Measurements from ENCODE around the gene B4GALT2.

DNA sequence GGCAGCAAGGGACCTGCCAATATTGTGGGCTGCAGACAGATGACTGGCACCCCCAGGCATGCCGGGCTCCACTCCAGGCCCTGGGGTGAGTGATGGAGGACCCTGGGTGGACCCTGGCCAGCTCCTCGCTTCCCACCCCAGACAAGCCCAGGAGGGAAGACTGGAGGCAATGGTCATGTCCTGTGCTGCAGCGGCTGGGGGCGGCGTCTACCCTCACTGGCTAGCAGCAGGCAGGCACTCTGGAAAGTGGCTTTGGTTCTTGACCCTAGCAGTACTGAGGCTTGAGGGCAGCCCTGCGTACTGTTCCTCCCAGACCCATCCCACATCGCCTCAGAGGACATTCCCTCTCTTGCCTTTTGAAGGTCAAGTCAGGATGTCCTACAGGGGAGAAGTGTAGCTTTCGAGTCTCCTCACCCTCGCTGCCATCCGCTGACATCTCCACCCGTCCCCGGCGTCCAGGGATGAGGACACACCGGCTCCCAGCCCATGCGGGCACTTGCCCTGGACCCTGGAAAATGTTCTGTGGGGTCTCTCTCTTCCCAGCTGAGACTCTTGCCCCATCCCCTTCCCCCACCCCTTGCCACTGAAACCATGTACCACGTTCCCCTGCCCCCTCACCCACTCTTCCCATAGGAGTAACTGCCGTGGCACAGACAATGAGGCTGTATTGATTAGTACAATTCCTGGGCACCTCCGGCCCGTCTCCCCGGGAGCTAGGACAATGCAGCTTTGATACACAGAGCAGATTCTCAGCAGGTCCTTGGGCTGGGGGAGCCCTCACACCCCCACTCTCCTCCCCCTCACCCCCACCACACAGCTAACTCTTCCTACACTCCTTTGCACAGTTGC lies 37.3 kb downstream of the B4GALT2 start:
- TF ChIP-seq CTCF (conservative IDR thresholded peaks at IDR 0.05; ENCODE audit: low read depth, low read length) = no peak
- TF ChIP-seq EZH2 (IDR thresholded peaks at IDR 0.05; ENCODE audit: borderline replicate concordance, low read depth, low read length, poor library complexity, severe bottlenecking) = no peak
